Ectodermal cell (in vitro differentiated cells): ENCODE measurements around the gene TOGARAM1.
"Not testable (repeated sequence)": the region's sequence is repeated elsewhere in the genome, so short reads cannot be mapped to it uniquely, and the experiment has no call there.

Experiments
- H3K27ac ChIP-seq: 2 replicates; pipeline ENCODE4 v1.7.0; 2013; ENCODE audit warnings: mild to moderate bottlenecking, low read depth, low read length; ENCODE audit not compliant: insufficient read depth, poor library complexity, severe bottlenecking
- H3K27me3 ChIP-seq: 2 replicates; pipeline ENCODE4 v1.7.0; 2013; ENCODE audit warnings: mild to moderate bottlenecking, low read length; ENCODE audit not compliant: insufficient read depth, control insufficient read depth, poor library complexity, severe bottlenecking
- H3K36me3 ChIP-seq: one replicate; pipeline ENCODE4 v1.7.0; 2013; ENCODE audit warnings: low read length; ENCODE audit not compliant: control insufficient read depth, insufficient read depth
- H3K4me1 ChIP-seq: one replicate; pipeline ENCODE4 v1.7.0; 2013; ENCODE audit warnings: low read length; ENCODE audit not compliant: control insufficient read depth, insufficient read depth
- H3K4me3 ChIP-seq: 2 replicates; pipeline ENCODE4 v1.7.0; 2013; ENCODE audit warnings: low read depth, low read length, control low read depth; ENCODE audit not compliant: insufficient read depth
- H3K9me3 ChIP-seq: 2 replicates; pipeline ENCODE4 v1.7.0; 2013; ENCODE audit warnings: mild to moderate bottlenecking, low read length, moderate library complexity; ENCODE audit not compliant: control insufficient read depth
- WGBS, 2 experiments: methylation state at CpG; one replicate each; pipeline ENCODE4 v1.1.7; 2013; ENCODE audit warnings: missing lambda C conversion rate in 2 of 2; 5-methylcytosine and 5-hydroxymethylcytosine counted together

The TOGARAM1 gene

GRCh38 chr14:45065540-45065939 is 103.5 kb downstream of the TOGARAM1 start:
- Histone ChIP-seq H3K27ac (no peak overlapping the region), H3K4me3 (no peak overlapping the region), H3K9me3 (no peaks in the 10 kb centered on the region), H3K4me1 (no peaks in the 10 kb centered on the region), H3K36me3 (no peaks in the 10 kb centered on the region), H3K27me3 (no peaks in the 10 kb centered on the region)
- WGBS, 2 experiments, result 90 to 98% methylated on average over 3 of the region's 3 CpGs

- no peaks in the 10 kb centered on the region for H3K9me3 ChIP-seq
- no peaks in the 10 kb centered on the region for H3K36me3 ChIP-seq
- H3K4me3 ChIP-seq, result no peak overlapping the region
- H3K4me1 ChIP-seq, result no peaks in the 10 kb centered on the region
- WGBS, 2 experiments, result 92 to 96% methylated on average over 2 of the region's 2 CpGs
- no peaks in the 10 kb centered on the region for H3K27me3 ChIP-seq
- H3K27ac ChIP-seq, result no peak overlapping the region
These were observed 104.0 kb downstream of the TOGARAM1 start for GRCh38 chr14:45065956-45066355.

- Histone ChIP-seq H3K36me3 (no peaks in the 10 kb centered on the region), H3K27me3 (no peaks in the 10 kb centered on the region), H3K4me3 (no peak overlapping the region), H3K9me3 (no peaks in the 10 kb centered on the region), H3K27ac (no peak overlapping the region), H3K4me1 (no peaks in the 10 kb centered on the region)
- 94 to 100% methylated on average over 3 of the region's 3 CpGs for WGBS, 2 experiments
These were observed 104.7 kb downstream of the TOGARAM1 start for GRCh38 chr14:45066667-45067066.

GRCh38 chr14:45068396-45068795 is 106.4 kb downstream of the TOGARAM1 start:
- no peaks in the 10 kb centered on the region for H3K4me1 ChIP-seq
- H3K4me3 ChIP-seq, result no peak overlapping the region
- H3K27ac ChIP-seq, result no peak overlapping the region
- no peaks in the 10 kb centered on the region for H3K36me3 ChIP-seq
- H3K27me3 ChIP-seq, result no peaks in the 10 kb centered on the region
- no peaks in the 10 kb centered on the region for H3K9me3 ChIP-seq
- 97 to 98% methylated on average over 2 to 3 of the region's 3 CpGs for WGBS, 2 experiments

GRCh38 chr14:45070215-45070614 is 108.2 kb downstream of the TOGARAM1 start:
- Histone ChIP-seq H3K27me3 (no peaks in the 10 kb centered on the region), H3K27ac (no peak overlapping the region), H3K4me3 (no peak overlapping the region), H3K36me3 (no peaks in the 10 kb centered on the region), H3K9me3 (no peaks in the 10 kb centered on the region), H3K4me1 (no peaks in the 10 kb centered on the region)
- 94% methylated on average over 1 of the region's 1 CpG; no CpG with 5 or more reads in 1 of the 2 experiments for WGBS, 2 experiments

GRCh38 chr14:45072126-45072525 is 110.1 kb downstream of the TOGARAM1 start:
- WGBS, 2 experiments, result 93 to 96% methylated on average over 6 of the region's 6 CpGs

GRCh38 chr14:45073231-45073879 is 111.4 kb downstream of the TOGARAM1 start:
- H3K36me3 ChIP-seq, result no peaks in the 10 kb centered on the region
- no peaks in the 10 kb centered on the region for H3K9me3 ChIP-seq
- 98 to 100% methylated on average over 5 of the region's 5 CpGs for WGBS, 2 experiments
- no peak overlapping the region for H3K27ac ChIP-seq
- H3K4me1 ChIP-seq, result no peaks in the 10 kb centered on the region
- H3K4me3 ChIP-seq, result no peak overlapping the region
- H3K27me3 ChIP-seq, result no peaks in the 10 kb centered on the region

More at GRCh38 chr14:45072126-45072525, 110.1 kb downstream of the TOGARAM1 start:
- Histone ChIP-seq H3K27ac (no peak overlapping the region), H3K4me3 (no peak overlapping the region), H3K36me3 (no peaks in the 10 kb centered on the region), H3K27me3 (no peaks in the 10 kb centered on the region), H3K4me1 (no peaks in the 10 kb centered on the region), H3K9me3 (no peaks in the 10 kb centered on the region)

GRCh38 chr14:45078323-45078722 is 116.3 kb downstream of the TOGARAM1 start:
- Histone ChIP-seq H3K36me3 (no peaks in the 10 kb centered on the region), H3K27ac (no peak overlapping the region), H3K4me1 (no peaks in the 10 kb centered on the region), H3K27me3 (no peaks in the 10 kb centered on the region), H3K9me3 (no peaks in the 10 kb centered on the region), H3K4me3 (no peak overlapping the region)
- WGBS, 2 experiments, result 90 to 100% methylated on average over 1 of the region's 1 CpG

- not testable (repeated sequence) for H3K36me3 ChIP-seq, H3K9me3 ChIP-seq, H3K27ac ChIP-seq, H3K4me1 ChIP-seq, H3K4me3 ChIP-seq, H3K27me3 ChIP-seq
- WGBS, 2 experiments, result 95 to 96% methylated on average over 40 of the region's 40 CpGs
These were observed 118.5 kb downstream of the TOGARAM1 start for GRCh38 chr14:45080416-45080968.

GRCh38 chr14:45081096-45081495 is 119.1 kb downstream of the TOGARAM1 start:
- H3K27ac ChIP-seq, H3K27me3 ChIP-seq, H3K9me3 ChIP-seq, H3K4me3 ChIP-seq, H3K36me3 ChIP-seq, H3K4me1 ChIP-seq: not testable (repeated sequence)
- 95% methylated on average over 3 of the region's 3 CpGs for WGBS, 2 experiments
